GM12892 (cell line): ENCODE results near the gene C5orf15.
A peak's percentile ranks its signal among the peaks of the same experiment; 100 is the strongest.
"Not testable (repeated sequence)": the region's sequence is repeated elsewhere in the genome, so short reads cannot be mapped to it uniquely, and the experiment has no call there.

Experiments used
- DNase-seq: peaks from one replicate; pipeline ENCODE4 v3.0.0; 2011; ENCODE audit not compliant: insufficient read length
- FAIRE-seq: peaks from 2 replicates; lab custom pipeline; 2011; peaks lifted over from hg19 to GRCh38; lab: Jason Lieb, UNC
- POLR2A ChIP-seq: IDR thresholded peaks from 2 replicates; pipeline ENCODE4 v1.6.1; 2011; ENCODE audit warnings: low read depth, low read length, control low read depth
- POLR2AphosphoS5 ChIP-seq: IDR thresholded peaks from 2 replicates; pipeline ENCODE4 v1.6.1; 2011; ENCODE audit warnings: low read depth, low read length, control low read depth
- TAF1 ChIP-seq: IDR thresholded peaks from 2 replicates; pipeline ENCODE4 v1.6.1; 2011; ENCODE audit warnings: low read depth, mild to moderate bottlenecking, control low read depth, low read length, borderline replicate concordance

C5orf15 gene

GRCh38 chr5:133941456-133942196 is 26.8 kb downstream of the C5orf15 start:
- no peak for TF ChIP-seq POLR2AphosphoS5
- no peak for TF ChIP-seq POLR2A
- no peak for TF ChIP-seq TAF1
- no peak for FAIRE-seq
- DNase-seq: no peak

- no peak for DNase-seq
- FAIRE-seq: no peak
- no peak for TF ChIP-seq POLR2AphosphoS5
- TF ChIP-seq TAF1: no peak
- no peak for TF ChIP-seq POLR2A
Observed at GRCh38 chr5:133939668-133940067, 28.8 kb downstream of the C5orf15 start.

- DNase-seq: no peak
- FAIRE-seq: no peak
- no peak for TF ChIP-seq POLR2AphosphoS5
- no peak for TF ChIP-seq TAF1
- TF ChIP-seq POLR2A: no peak
Observed at GRCh38 chr5:133938929-133939328, 29.5 kb downstream of the C5orf15 start.

- DNase-seq (no peak), FAIRE-seq (peak; percentile 67)
- TF ChIP-seq POLR2A: no peak
- TF ChIP-seq POLR2AphosphoS5: no peak
- no peak for TF ChIP-seq TAF1
Observed at GRCh38 chr5:133938039-133938821, 30.2 kb downstream of the C5orf15 start.

- FAIRE-seq, DNase-seq: not testable (repeated sequence)
Observed at GRCh38 chr5:133937628-133938027, 30.8 kb downstream of the C5orf15 start.

- FAIRE-seq (no peak), DNase-seq (no peak)
- no peak for TF ChIP-seq TAF1
- TF ChIP-seq POLR2AphosphoS5: no peak
- no peak for TF ChIP-seq POLR2A
Observed at GRCh38 chr5:133936651-133937015, 31.8 kb downstream of the C5orf15 start.

- not testable (repeated sequence) for FAIRE-seq, DNase-seq
Observed at GRCh38 chr5:133935991-133936650, 32.3 kb downstream of the C5orf15 start.

GRCh38 chr5:133935667-133935940 is 32.8 kb downstream of the C5orf15 start:
- FAIRE-seq: no peak
- TF ChIP-seq TAF1 (no peak), POLR2AphosphoS5 (no peak), POLR2A (no peak)

GRCh38 chr5:133934822-133935666 is 33.4 kb downstream of the C5orf15 start:
- no peak for DNase-seq
- FAIRE-seq: peak; percentile 21
- TF ChIP-seq POLR2A: no peak

More at GRCh38 chr5:133935667-133935940, 32.8 kb downstream of the C5orf15 start:
- no peak for DNase-seq

GRCh38 chr5:133934311-133934710 is 34.1 kb downstream of the C5orf15 start:
- no peak for TF ChIP-seq POLR2A
- no peak for TF ChIP-seq TAF1
- no peak for TF ChIP-seq POLR2AphosphoS5
- peak; percentile 9 for FAIRE-seq

GRCh38 chr5:133933670-133934295 is 34.6 kb downstream of the C5orf15 start:
- FAIRE-seq (no peak), DNase-seq (no peak)
- TF ChIP-seq POLR2A: no peak
- no peak for TF ChIP-seq TAF1
- no peak for TF ChIP-seq POLR2AphosphoS5

More at GRCh38 chr5:133934311-133934710, 34.1 kb downstream of the C5orf15 start:
- DNase-seq: no peak
